AG09309 (cell line): Measurements from ENCODE around the gene PINK1.

Experiments
- DNase-seq: peaks from one replicate; pipeline ENCODE4 v3.0.0-alpha.2; 2010; ENCODE audit warnings: low read depth
- H3K4me3 ChIP-seq: 2 replicates; pipeline ENCODE4 v1.5.1; 2011; ENCODE audit warnings: mild to moderate bottlenecking, low read depth, low read length, moderate library complexity; ENCODE audit not compliant: control insufficient read depth
- CTCF ChIP-seq: IDR thresholded peaks from 2 replicates; pipeline ENCODE4 v1.5.1; 2011; ENCODE audit warnings: mild to moderate bottlenecking, low read depth, low read length, inconsistent platforms; ENCODE audit not compliant: insufficient read depth, control insufficient read depth; ENCODE audit errors: missing control alignments

Gene PINK1

GRCh38 chr1:20636785-20637347 lies 3.6 kb downstream of the PINK1 start:
- no peak overlapping the region for H3K4me3 ChIP-seq
- TF ChIP-seq CTCF = no peak
- DNase-seq = no peak

GRCh38 chr1:20640183-20640597 lies 6.9 kb downstream of the PINK1 start:
- peak; percentile 83 for TF ChIP-seq CTCF
- DNase-seq = no peak
- no peak overlapping the region for H3K4me3 ChIP-seq

GRCh38 chr1:20641975-20642374 lies 8.7 kb downstream of the PINK1 start:
- DNase-seq = no peak
- no peak for TF ChIP-seq CTCF
- no peak overlapping the region for H3K4me3 ChIP-seq

- DNase-seq = no peak
- no peak for TF ChIP-seq CTCF
- H3K4me3 ChIP-seq = no peak overlapping the region
Observed at GRCh38 chr1:20643080-20643479, 9.8 kb downstream of the PINK1 start.

GRCh38 chr1:20644416-20644815 lies 11.2 kb downstream of the PINK1 start:
- H3K4me3 ChIP-seq = no peak overlapping the region
- TF ChIP-seq CTCF = no peak
- DNase-seq = no peak

- no peak overlapping the region for H3K4me3 ChIP-seq
- DNase-seq = no peak
- TF ChIP-seq CTCF = no peak
Observed at GRCh38 chr1:20645414-20645813, 12.2 kb downstream of the PINK1 start.

GRCh38 chr1:20648438-20648837 lies 15.2 kb downstream of the PINK1 start:
- no peak for DNase-seq
- H3K4me3 ChIP-seq = no peak overlapping the region
- no peak for TF ChIP-seq CTCF
